Large intestine (tissue), 3 donors: ENCODE measurements around the gene FOXL1. TPM values are rescaled to one million over a fixed set of nuclear protein-coding genes. Genes with fewer than 3 reads are reported as not detected.
A peak's percentile ranks its signal among the peaks of the same experiment; 100 is the strongest.

Experiments used
- DNase-seq, 2 donors: peaks; one replicate each; pipeline versions ENCODE4 v3.0.0 to v3.0.0-alpha.2; 2013
- H3K27ac ChIP-seq: one replicate; pipeline ENCODE4 v1.5.1; 2013; ENCODE audit warnings: low read length
- H3K27me3 ChIP-seq: 2 replicates; pipeline ENCODE4 v1.6.1; 2013; ENCODE audit warnings: low read length; ENCODE audit not compliant: control insufficient read depth, insufficient read depth
- H3K36me3 ChIP-seq: 2 replicates; pipeline ENCODE4 v1.6.1; 2013; ENCODE audit warnings: low read length; ENCODE audit not compliant: control insufficient read depth, insufficient read depth
- H3K4me1 ChIP-seq: one replicate; pipeline ENCODE4 v1.6.1; 2013; ENCODE audit warnings: low read length; ENCODE audit not compliant: control insufficient read depth, insufficient read depth
- H3K4me3 ChIP-seq: one replicate; pipeline ENCODE4 v1.5.1; 2013; ENCODE audit warnings: low read length
- H3K9me3 ChIP-seq: one replicate; pipeline ENCODE4 v1.6.1; 2013; ENCODE audit warnings: mild to moderate bottlenecking, low read depth, low read length, moderate library complexity; ENCODE audit not compliant: control insufficient read depth
- WGBS: methylation state at CpG from one replicate; pipeline ENCODE4 v1.1.5; 2013; ENCODE audit warnings: low lambda C conversion rate; ENCODE audit not compliant: insufficient coverage; 5-methylcytosine and 5-hydroxymethylcytosine counted together
- polyA plus RNA-seq: library from polyadenylated mRNA; unstranded; fragments of 120-200 nt; gene quantifications from one replicate; pipeline ENCODE4 v1.2.1, GENCODE V29; 2013

Gene FOXL1
- polyA plus RNA-seq, 1 donor = 5.1 TPM

DNA sequence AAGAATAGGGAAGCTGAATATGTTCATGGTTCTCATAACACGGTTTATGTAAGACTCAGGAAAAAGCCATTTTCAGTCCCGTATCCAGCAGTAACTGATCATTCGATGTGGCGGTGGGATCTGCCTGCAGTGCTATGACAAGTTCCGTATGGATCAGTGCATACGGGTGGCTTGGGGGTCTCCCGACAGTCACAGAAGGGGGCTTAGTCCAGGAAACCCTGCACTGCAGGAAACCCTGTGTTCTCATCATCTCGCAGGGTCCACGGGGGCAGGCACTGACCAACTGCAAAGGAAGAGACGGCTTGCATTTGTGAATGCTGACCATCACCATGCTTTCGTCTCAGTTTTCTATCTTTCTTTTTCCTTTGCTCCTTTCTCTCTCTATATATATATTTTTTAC is 31.1 kb upstream of the FOXL1 start:
- Histone ChIP-seq H3K9me3 (no peaks in the 10 kb centered on the region), H3K36me3 (peaks cover 67% of the 10 kb centered on the region), H3K27me3 (no peaks in the 10 kb centered on the region), H3K4me1 (no peaks in the 10 kb centered on the region), H3K4me3 (no peak overlapping the region), H3K27ac (no peak overlapping the region)
- WGBS = 100% methylated on average over 2 of the region's 11 CpGs
- no peak for DNase-seq

DNA sequence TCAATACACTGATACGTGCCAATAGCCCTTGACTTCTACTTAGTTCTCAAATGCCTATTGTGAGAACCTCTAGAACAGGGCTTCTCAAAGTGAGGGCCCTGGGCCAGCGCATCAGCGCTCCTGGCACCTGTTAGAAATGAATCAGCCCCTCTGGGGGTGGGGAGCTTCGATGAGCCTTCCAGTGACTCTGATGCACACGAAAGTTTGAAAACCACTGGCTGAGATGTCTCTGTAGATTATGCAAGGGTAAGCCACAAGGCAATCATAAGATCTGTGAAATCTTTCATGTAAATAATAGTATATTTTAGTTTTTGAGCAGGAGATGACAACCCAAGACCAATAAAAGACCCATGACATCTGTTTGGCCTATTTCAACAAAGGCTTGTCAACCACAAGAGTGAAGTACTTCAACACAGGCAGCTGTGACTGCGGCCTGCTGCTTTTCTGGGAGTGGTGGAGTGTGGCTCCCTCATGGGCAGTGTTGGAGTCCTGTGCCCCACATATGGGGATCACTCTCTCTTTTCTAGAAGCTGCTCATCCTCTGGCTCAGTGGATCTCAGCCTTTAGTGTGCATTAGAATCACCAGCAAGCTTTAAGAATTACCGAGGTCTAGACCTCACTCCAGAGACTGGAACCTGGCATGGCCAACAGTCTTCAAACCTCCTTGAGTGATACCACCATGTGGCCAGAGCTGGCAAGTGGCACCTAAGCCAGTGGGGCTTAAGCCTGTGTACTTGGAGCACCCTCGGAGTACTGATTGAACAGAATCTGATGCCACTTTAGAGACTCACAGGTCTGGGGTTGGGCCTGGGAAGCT is 29.1 kb upstream of the FOXL1 start:
- no peak overlapping the region for H3K4me3 ChIP-seq

DNA sequence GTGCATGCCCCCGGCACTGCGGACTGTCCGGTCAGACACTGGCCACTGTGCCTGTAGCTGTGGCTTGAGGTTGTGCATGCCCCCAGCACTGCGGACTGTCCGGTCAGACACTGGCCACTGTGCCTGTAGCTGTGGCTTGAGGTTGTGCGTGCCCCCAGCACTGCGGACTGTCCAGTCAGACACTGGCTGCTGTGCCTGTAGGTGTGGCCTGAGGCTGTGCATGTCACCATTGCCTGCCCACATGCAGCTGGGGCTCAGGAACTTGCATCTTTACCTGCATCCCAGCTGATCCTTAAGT is 28.5 kb upstream of the FOXL1 start:
- Histone ChIP-seq H3K27ac (no peak overlapping the region), H3K36me3 (peaks cover 53% of the 10 kb centered on the region), H3K9me3 (peaks cover 5% of the 10 kb centered on the region), H3K27me3 (no peaks in the 10 kb centered on the region), H3K4me1 (no peaks in the 10 kb centered on the region), H3K4me3 (no peak overlapping the region)
- no peak for DNase-seq
- WGBS = no CpG with 5 or more reads among the region's 7 CpGs

More for the DNA sequence above, 29.1 kb upstream of the FOXL1 start:
- Histone ChIP-seq H3K27ac (no peak overlapping the region), H3K4me1 (no peaks in the 10 kb centered on the region), H3K9me3 (peaks cover 5% of the 10 kb centered on the region), H3K27me3 (no peaks in the 10 kb centered on the region), H3K36me3 (peaks cover 53% of the 10 kb centered on the region)
- no peak for DNase-seq
- no CpG with 5 or more reads among the region's 8 CpGs for WGBS

DNA sequence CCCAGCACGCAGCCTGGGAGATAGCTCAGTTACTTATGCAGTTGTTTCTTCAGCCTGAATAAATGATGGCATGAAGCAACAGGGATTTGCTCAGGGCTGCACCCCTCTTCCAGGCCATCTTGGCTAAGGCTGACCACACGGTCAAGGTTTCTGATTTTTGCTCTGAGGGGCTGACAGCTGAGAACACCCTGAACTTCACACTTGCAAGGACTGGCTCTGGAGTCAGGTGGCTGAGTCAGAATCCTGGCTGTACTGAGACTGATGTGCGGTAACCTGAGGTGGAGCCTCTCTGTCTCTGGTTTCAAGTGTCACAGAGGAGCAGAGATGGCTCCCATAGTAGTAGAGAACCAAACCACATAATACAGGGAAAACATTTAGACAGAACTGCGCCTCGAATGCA is 28.1 kb upstream of the FOXL1 start:
- Histone ChIP-seq H3K4me3 (no peak overlapping the region), H3K4me1 (peaks cover 1% of the 10 kb centered on the region), H3K27ac (no peak overlapping the region), H3K36me3 (peaks cover 49% of the 10 kb centered on the region), H3K27me3 (no peaks in the 10 kb centered on the region), H3K9me3 (peaks cover 5% of the 10 kb centered on the region)
- no CpG with 5 or more reads among the region's 5 CpGs for WGBS
- DNase-seq = no peak

DNA sequence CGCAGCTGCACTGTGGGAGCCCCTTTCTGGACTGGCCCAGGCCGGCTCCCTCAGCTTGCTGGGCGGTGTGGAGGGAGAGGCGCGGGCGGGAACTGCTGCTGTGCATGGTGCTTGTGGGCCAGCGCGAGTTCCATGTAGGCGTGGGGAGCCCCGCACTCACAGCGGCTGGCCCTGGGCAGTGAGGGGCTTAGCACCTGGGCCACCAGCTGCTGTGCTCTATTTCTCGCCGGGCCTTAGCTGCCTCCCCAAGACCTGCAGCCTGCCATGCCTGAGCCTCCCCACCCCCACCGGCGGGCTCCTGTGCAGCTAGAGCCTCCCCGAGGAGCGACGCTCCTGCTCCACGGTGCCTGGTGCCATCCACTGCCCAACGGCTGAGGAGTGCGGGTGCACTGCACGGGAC is 25.0 kb upstream of the FOXL1 start:
- DNase-seq = no peak
- peaks cover 24% of the 10 kb centered on the region for H3K36me3 ChIP-seq
- no peak overlapping the region for H3K4me3 ChIP-seq
- peaks cover 5% of the 10 kb centered on the region for H3K9me3 ChIP-seq
- H3K4me1 ChIP-seq = peaks cover 6% of the 10 kb centered on the region
- no peak overlapping the region for H3K27ac ChIP-seq
- H3K27me3 ChIP-seq = peaks cover 7% of the 10 kb centered on the region
- WGBS = no CpG with 5 or more reads among the region's 22 CpGs

DNA sequence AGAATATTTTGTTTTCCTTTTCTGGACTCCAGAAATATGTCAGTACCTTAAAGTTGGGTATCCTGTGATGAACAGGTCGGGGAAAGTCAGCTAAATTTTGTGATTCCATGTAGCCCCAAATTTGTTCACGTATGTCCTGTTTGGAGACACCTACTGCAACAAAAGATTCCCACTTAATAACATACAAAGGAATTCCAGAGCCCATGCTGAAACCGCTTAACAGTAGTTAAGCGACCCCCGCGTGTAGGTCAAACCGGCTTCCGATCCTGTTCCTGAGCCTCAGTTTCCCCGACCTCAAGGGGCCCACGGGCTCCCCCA is 23.8 kb upstream of the FOXL1 start:
- H3K27ac ChIP-seq = peak overlapping the region; percentile 52
- peaks cover 7% of the 10 kb centered on the region for H3K27me3 ChIP-seq
- WGBS = no CpG with 5 or more reads among the region's 10 CpGs

DNA sequence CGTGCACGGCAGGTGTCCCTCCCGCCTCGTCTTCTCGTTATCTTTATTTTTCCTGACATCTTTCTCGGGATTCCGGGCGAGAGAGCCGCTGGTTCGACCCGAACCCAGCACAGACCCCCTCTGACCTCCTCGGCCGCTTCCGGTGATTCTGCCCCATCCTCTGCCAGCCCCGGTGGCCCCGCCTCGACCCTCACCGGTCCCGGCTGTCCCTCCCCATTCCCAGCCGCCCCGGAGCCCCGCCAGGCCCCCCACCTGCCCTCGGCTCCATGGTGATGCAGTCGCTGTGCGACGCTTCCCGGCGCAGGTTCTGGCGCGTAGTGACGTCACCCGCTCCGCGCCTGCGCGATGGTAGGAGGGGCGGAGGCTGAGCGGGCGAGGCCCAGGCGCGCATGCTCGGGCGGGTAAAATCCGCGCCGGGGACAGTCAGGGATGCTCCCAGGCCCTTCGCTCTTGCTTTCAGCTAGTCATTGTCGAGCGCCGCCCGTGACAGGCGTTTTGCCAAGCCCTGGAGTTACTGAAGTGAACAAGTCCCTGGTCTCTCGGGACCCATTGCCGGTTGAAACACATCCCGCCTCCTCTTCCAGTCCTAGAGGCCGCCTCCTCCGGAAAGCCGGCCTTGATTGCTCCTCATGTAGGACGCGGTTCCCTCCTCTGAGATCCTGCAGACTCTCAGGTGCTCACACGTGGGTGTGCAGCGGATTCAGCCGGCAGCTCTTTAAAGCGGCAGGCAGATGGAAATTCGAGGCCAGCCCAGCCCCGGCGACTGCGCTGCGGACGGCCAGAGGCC is 23.2 kb upstream of the FOXL1 start, which contains the start of gene MTHFSD:
MTHFSD (minus strand) TSS at position 319 of the 787 bp plus-strand sequence; CDS start at position 268, 51 bp downstream.
- 0% methylated on average over 5 of the region's 70 CpGs for WGBS
- peak; percentile 91 to 94 for DNase-seq
- peak within 1 kb of the TSS; percentile 52 for H3K27ac ChIP-seq

More for the DNA sequence above, 23.8 kb upstream of the FOXL1 start:
- Histone ChIP-seq H3K4me1 (peaks cover 6% of the 10 kb centered on the region), H3K9me3 (peaks cover 5% of the 10 kb centered on the region), H3K36me3 (peaks cover 17% of the 10 kb centered on the region), H3K4me3 (peak overlapping the region; percentile 97)
- no peak for DNase-seq

DNA sequence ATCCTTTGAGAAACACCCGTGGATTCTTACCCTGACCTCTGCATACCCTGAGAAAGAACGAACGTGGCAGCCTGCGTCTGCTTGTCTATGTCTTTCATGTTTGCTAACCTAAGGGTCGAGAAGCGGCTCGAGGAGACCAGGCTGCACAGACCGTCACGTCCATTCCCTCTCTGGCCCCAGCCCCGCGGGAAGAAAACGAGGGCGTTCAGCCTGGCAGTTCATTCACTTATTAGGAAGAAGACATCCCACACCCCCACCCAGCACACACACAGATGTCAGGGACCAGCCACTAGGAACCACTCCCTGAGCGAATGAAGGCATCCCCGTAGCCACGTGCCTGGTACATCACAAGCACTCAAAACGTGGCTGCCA is 22.7 kb upstream of the FOXL1 start:
- peaks cover 6% of the 10 kb centered on the region for H3K4me1 ChIP-seq
- peaks cover 7% of the 10 kb centered on the region for H3K27me3 ChIP-seq
- H3K4me3 ChIP-seq = peak overlapping the region; percentile 97
- peaks cover 7% of the 10 kb centered on the region for H3K36me3 ChIP-seq
- H3K9me3 ChIP-seq = peaks cover 5% of the 10 kb centered on the region
- WGBS = no CpG with 5 or more reads among the region's 17 CpGs
- DNase-seq = no peak
- no peak overlapping the region for H3K27ac ChIP-seq

More for the DNA sequence above, 23.2 kb upstream of the FOXL1 start, which contains the start of gene MTHFSD:
- Histone ChIP-seq H3K9me3 (peaks cover 5% of the 10 kb centered on the region), H3K27me3 (peaks cover 7% of the 10 kb centered on the region), H3K36me3 (peaks cover 11% of the 10 kb centered on the region), H3K4me3 (peak within 1 kb of the TSS; percentile 97), H3K4me1 (peaks cover 6% of the 10 kb centered on the region)

DNA sequence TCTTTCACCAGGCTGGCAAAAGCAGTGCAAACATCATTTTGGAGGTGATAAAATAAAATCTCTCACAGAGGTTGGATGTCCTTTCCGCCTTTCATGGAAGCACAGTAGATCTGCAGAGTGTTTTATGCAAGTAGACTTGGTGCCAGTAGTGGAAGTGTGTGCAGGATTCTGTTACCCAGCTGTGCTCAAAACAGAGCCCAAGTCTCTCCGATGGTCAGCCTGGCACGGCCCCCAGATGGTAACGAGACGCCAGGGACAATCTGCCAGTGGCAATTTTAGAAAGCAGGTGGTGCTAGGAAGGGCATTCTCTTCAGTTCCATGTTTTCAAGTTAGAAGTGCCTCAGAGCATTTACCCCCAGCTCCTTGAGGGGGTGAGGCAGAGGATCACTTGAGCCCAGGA is 21.8 kb upstream of the FOXL1 start:
- H3K27me3 ChIP-seq = peaks cover 11% of the 10 kb centered on the region
- WGBS = no CpG with 5 or more reads among the region's 5 CpGs

DNA sequence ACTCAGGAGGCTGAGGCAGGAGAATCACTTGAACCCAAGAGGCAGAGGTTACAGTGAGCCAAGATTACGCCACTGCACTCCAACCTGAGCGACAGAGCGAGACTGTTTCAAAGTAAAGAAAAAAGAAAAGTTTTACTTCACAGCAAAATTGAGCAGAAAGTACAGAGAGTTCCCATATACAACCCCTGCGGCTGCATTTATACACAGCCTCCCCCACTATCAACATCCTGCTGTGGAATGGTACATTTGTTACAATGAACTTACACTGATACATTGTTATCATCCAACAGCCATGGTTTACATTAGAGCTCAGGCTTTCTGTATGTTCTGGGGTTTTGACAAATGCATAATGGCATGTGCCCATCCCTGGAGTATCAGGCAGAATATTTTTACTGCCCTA is 20.8 kb upstream of the FOXL1 start:
- H3K27ac ChIP-seq = no peak overlapping the region
- H3K4me3 ChIP-seq = no peak overlapping the region
- peaks cover 5% of the 10 kb centered on the region for H3K9me3 ChIP-seq
- peaks cover 14% of the 10 kb centered on the region for H3K27me3 ChIP-seq
- H3K36me3 ChIP-seq = no peaks in the 10 kb centered on the region
- whole genome bisulfite sequencing = 100% methylated on average over 1 of the region's 4 CpGs
- peaks cover 6% of the 10 kb centered on the region for H3K4me1 ChIP-seq
- no peak for DNase-seq

More for the DNA sequence above, 21.8 kb upstream of the FOXL1 start:
- Histone ChIP-seq H3K36me3 (peaks cover 5% of the 10 kb centered on the region), H3K9me3 (peaks cover 5% of the 10 kb centered on the region), H3K27ac (no peak overlapping the region), H3K4me3 (no peak overlapping the region), H3K4me1 (peaks cover 6% of the 10 kb centered on the region)
- no peak for DNase-seq
